ENCODE results near the gene OGDH. TPM values are rescaled to one million over a fixed set of nuclear protein-coding genes. Genes with fewer than 3 reads are reported as not detected.

The OGDH gene
- total RNA-seq, 1 donor = 99.7 TPM

GRCh38 chr7:44580945-44581878, 25.2 kb upstream of the OGDH start:
- H3K4me3 ChIP-seq (ENCODE audit: low read depth, low read length) = peak overlapping the region; percentile 68
- no peak for DNase-seq (ENCODE audit: low read depth)
- TF ChIP-seq, protein P1, sequence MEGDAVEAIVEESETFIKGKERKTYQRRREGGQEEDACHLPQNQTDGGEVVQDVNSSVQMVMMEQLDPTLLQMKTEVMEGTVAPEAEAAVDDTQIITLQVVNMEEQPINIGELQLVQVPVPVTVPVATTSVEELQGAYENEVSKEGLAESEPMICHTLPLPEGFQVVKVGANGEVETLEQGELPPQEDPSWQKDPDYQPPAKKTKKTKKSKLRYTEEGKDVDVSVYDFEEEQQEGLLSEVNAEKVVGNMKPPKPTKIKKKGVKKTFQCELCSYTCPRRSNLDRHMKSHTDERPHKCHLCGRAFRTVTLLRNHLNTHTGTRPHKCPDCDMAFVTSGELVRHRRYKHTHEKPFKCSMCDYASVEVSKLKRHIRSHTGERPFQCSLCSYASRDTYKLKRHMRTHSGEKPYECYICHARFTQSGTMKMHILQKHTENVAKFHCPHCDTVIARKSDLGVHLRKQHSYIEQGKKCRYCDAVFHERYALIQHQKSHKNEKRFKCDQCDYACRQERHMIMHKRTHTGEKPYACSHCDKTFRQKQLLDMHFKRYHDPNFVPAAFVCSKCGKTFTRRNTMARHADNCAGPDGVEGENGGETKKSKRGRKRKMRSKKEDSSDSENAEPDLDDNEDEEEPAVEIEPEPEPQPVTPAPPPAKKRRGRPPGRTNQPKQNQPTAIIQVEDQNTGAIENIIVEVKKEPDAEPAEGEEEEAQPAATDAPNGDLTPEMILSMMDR (IDR thresholded peaks at IDR 0.05; ENCODE audit: insufficient read depth, low read depth, low read length) = no peak

- peak within 1 kb of the TSS; percentile 68 for H3K4me3 ChIP-seq (ENCODE audit: low read depth, low read length)
- DNase-seq (ENCODE audit: low read depth) = peak; percentile 99
- TF ChIP-seq, protein P1 (IDR thresholded peaks at IDR 0.05; ENCODE audit: insufficient read depth, low read depth, low read length) = no peak
Measured at GRCh38 chr7:44581879-44582603, 24.4 kb upstream of the OGDH start, which contains the start of gene TMED4. TSS of gene TMED4 (minus strand) at chr7:44582231. CDS start at chr7:44582206, 25 bp downstream.

GRCh38 chr7:44583146-44583865, 23.1 kb upstream of the OGDH start:
- H3K4me3 ChIP-seq (ENCODE audit: low read depth, low read length) = peak overlapping the region; percentile 68
- no peak for DNase-seq (ENCODE audit: low read depth)
- TF ChIP-seq, protein P1 (IDR thresholded peaks at IDR 0.05; ENCODE audit: insufficient read depth, low read depth, low read length) = no peak

DNA sequence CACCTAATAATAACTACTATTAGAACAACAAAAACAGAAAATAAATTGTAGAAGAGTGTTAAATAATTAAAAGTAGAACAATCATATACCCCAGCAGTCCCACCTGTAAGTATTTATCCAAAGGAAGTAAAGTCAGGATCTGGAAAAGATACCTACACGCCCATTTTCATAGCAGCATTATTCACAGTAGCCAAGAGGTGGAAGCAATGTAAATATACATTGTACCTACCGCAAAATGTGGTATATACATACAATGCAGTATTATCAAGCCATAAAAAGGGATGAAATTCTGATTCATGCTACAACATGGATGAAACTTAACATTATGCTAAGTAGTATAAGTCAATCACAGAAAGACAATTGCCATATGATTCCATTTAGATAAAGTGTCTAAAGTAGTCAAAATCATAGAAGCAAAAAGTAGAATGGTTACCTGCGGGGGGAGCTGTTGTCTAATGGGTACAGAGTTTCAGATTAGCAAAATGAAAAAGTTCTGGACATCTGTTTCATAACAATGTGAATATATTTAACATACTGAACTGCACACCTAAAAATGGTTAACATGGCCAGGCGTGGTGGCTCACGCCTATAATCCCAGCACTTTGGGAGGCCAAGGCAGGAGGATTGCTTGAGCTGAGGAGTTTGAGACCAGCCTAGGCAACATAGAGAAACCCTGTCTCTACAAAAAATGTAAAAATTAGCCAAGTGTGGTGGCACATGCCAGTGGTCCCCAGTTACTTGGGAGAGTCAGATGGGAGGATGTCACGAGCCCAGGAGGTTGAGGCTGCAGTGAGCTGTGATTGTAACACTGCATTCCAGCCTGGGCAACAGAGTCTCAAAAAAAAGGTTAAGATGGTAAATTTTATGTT, 18.4 kb upstream of the OGDH start:
- H3K4me3 ChIP-seq (ENCODE audit: low read depth, low read length) = no peak overlapping the region
- TF ChIP-seq, protein P1 (IDR thresholded peaks at IDR 0.05; ENCODE audit: insufficient read depth, low read depth, low read length) = peak; percentile 67
- peak; percentile 78 for DNase-seq (ENCODE audit: low read depth)

- TF ChIP-seq, protein P1 (IDR thresholded peaks at IDR 0.05; ENCODE audit: insufficient read depth, low read depth, low read length) = no peak
- no peak overlapping the region for H3K4me3 ChIP-seq (ENCODE audit: low read depth, low read length)
- DNase-seq (ENCODE audit: low read depth) = no peak
Measured at GRCh38 chr7:44590910-44591309, 15.5 kb upstream of the OGDH start.
